Spleen (tissue), 7 donors: ENCODE data around the gene ZNF598.

Experiments used
- POLR2A ChIP-seq, 3 donors: fragments of 450-650 bp; IDR thresholded peaks; one replicate each; pipeline ENCODE4 v1.5.1; 2017; ENCODE audit warnings: antibody characterized with exemption in 3 of 3, mild to moderate bottlenecking in 1 of 3
- TF ChIP-seq, protein P1 (sequence below), 11 experiments: fragments of 200-600 bp in 7 of 11; fragments of 450-650 bp in 4 of 11; sonication (generic) in 4 of 11; IDR thresholded peaks in 8 of 11; conservative IDR thresholded peaks in 3 of 11; 1 replicate in 7 of 11; 2 replicates in 4 of 11; pipeline versions ENCODE4 v1.4.0 to v1.8.0; 2016 to 2021; ENCODE audit warnings: antibody characterized with exemption in 11 of 11, inconsistent platforms in 4 of 11, mild to moderate bottlenecking in 1 of 11
- donor health status: DM: no; HTN: no; CAD: no; lungs with moderate emphysema.
- donor health status: DM: no; HTN: no; CAD: no.
- donor health status: DM: no; HTN: no; CAD: no.

DNA sequence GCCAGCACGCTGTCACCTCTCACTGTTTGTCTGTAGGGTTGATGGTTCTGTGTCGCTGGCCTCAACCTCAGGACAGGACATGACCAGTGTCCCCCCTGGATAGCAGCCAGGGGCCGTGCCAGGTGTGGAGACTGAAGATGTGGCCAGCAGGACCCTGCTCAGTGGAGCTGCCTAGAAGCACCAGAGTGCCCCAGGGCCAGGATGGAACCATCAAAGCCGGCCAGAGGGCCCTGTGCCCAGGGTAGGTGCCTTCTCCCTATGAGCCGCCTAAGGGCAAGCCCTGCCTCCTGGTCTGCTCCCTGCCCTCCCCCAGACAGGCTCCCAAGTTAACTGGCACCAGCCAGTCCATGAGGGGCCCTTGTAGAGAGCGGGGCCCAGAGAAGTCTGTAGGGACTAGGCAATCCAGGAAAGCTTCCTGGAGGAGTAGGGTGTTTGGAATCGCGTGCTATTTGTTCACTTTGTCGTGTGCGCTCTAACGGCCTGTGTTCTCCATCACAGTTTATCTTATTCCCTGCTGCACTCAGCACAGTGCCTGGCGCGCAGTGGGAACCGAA, 50.8 kb downstream of the ZNF598 start:
- TF ChIP-seq, protein P1, sequence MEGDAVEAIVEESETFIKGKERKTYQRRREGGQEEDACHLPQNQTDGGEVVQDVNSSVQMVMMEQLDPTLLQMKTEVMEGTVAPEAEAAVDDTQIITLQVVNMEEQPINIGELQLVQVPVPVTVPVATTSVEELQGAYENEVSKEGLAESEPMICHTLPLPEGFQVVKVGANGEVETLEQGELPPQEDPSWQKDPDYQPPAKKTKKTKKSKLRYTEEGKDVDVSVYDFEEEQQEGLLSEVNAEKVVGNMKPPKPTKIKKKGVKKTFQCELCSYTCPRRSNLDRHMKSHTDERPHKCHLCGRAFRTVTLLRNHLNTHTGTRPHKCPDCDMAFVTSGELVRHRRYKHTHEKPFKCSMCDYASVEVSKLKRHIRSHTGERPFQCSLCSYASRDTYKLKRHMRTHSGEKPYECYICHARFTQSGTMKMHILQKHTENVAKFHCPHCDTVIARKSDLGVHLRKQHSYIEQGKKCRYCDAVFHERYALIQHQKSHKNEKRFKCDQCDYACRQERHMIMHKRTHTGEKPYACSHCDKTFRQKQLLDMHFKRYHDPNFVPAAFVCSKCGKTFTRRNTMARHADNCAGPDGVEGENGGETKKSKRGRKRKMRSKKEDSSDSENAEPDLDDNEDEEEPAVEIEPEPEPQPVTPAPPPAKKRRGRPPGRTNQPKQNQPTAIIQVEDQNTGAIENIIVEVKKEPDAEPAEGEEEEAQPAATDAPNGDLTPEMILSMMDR (IDR thresholded peaks at IDR 0.05 in 8 of 11, conservative IDR thresholded peaks at IDR 0.05 in 3 of 11), result no peak
- TF ChIP-seq POLR2A (IDR thresholded peaks at IDR 0.05), result no peak
